K562 (cell line): ENCODE results near the gene TAF10. TPM values are rescaled to one million over a fixed set of nuclear protein-coding genes. Genes with fewer than 3 reads are reported as not detected.

Experiments used
- polyA plus RNA-seq, 8 experiments: library from polyadenylated mRNA; depleted of rRNA in 4 of 8; stranded (reverse) in 5 of 8; unstranded in 3 of 8; fragments of >200 nt; fragmentation: Nextera tagmentation in 2 of 8; fragmentation: Illumina TruSeq in 1 of 8; extraction: Ambion mirVana in 2 of 8; extraction: Trizol in 1 of 8; gene quantifications; 2 replicates each; pipeline versions ENCODE4 v1.2.1 to v1.2.3, GENCODE V29; 2011 to 2014; ENCODE audit warnings: inconsistent platforms in 1 of 8, missing spikeins in 1 of 8
- total RNA-seq, 7 experiments: library from RNA; depleted of rRNA in 6 of 7; stranded (reverse); fragments of >200 nt in 6 of 7; fragmentation: Illumina TruSeq in 2 of 7; extraction: Trizol in 2 of 7; gene quantifications; 2 replicates each; pipeline versions ENCODE4 v1.2.1 to v1.2.3, GENCODE V29; 2011 to 2021; ENCODE audit warnings: low replicate concordance in 1 of 7
- TF ChIP-seq, protein P1 (sequence below), 2 experiments: fragments of 450-650 bp; formaldehyde crosslinking in 1 of 2; IDR thresholded peaks; 2 replicates each; pipeline versions ENCODE4 v1.4.0 to v1.6.1; 2014 to 2020; ENCODE audit warnings: mild to moderate bottlenecking in 2 of 2, borderline replicate concordance in 1 of 2, low read depth in 1 of 2

TAF10 gene
- total and polyA plus RNA-seq, 9 of the 15 experiments (the other 6 are each of a cell fraction or from before 2014, with no cell fraction given): 19.5 to 197 (median 121) TPM

DNA sequence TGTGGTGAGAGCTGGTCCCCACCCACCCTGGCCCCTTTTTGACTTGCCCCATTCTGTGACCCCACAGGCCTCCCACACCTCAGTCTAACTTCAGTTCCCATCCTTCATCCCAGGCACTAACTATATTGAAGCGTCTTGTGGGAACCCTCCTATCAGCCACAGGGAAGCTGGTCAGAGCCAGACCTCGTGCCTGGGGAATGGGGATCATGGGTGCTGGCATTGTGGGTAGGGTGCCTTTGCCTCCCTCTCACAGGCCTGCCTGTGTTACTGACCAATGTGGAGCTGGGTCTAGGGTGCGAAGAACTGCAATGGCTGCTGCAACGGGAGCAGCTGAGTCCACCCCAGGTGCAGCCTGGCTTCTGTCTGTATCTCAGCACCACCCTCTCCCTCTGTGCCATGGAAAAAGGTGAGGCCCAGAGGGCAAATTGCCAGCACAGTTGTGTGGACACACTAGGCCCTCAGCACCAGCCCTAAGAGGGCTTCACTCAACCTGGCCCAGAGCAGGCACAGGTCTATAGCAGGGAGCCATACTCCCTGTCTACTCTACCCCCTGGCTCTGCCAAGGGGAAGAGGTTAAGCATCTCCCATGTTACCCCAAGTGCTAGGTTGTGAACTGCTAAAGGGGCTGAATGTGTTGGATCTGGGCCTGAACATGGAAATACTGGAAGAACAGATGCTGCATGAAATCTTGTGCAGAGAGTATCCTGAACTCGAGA lies 45.9 kb downstream of the TAF10 start (continued):
- TF ChIP-seq, protein P1, sequence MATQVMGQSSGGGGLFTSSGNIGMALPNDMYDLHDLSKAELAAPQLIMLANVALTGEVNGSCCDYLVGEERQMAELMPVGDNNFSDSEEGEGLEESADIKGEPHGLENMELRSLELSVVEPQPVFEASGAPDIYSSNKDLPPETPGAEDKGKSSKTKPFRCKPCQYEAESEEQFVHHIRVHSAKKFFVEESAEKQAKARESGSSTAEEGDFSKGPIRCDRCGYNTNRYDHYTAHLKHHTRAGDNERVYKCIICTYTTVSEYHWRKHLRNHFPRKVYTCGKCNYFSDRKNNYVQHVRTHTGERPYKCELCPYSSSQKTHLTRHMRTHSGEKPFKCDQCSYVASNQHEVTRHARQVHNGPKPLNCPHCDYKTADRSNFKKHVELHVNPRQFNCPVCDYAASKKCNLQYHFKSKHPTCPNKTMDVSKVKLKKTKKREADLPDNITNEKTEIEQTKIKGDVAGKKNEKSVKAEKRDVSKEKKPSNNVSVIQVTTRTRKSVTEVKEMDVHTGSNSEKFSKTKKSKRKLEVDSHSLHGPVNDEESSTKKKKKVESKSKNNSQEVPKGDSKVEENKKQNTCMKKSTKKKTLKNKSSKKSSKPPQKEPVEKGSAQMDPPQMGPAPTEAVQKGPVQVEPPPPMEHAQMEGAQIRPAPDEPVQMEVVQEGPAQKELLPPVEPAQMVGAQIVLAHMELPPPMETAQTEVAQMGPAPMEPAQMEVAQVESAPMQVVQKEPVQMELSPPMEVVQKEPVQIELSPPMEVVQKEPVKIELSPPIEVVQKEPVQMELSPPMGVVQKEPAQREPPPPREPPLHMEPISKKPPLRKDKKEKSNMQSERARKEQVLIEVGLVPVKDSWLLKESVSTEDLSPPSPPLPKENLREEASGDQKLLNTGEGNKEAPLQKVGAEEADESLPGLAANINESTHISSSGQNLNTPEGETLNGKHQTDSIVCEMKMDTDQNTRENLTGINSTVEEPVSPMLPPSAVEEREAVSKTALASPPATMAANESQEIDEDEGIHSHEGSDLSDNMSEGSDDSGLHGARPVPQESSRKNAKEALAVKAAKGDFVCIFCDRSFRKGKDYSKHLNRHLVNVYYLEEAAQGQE (IDR thresholded peaks at IDR 0.05; ENCODE audit: borderline replicate concordance): no peak
- TF ChIP-seq, protein P1 (CRISPR knock-in tag; IDR thresholded peaks at IDR 0.05; ENCODE audit: low read depth): no peak
